ENCODE measurements around the gene HMBS.

DNA sequence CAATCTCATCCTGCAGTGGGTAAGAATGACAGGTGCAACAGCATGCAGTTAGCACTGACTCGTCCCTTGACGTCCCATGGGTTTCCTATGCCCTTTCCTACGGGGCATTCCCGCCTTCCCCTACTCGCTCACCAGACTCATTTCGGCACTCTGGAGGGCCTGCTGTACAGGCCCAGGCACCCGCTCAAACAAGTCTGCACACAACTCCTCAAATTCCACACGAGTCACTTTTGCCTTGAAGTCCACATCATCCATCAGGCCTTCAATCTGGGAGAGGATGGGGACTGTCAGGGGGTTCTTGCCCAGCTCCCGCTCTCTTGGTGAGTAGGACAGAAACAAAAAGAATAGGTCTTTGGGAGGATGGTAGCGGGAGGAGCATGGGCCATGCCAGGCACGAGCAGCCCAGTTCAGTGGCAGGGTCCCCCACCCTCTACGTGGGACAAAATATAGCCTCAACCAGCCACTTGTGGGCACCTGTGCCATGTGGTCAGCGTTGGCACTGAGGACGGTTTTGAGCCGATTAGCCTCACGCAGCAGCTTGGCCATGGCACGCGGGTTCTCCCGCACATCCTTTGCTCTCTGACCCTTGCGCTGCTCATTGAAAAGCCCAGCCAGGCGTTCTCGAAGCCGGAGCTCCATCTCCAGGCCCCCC lies 32.4 kb upstream of the HMBS start:
- TF ChIP-seq POLR2A (IDR thresholded peaks at IDR 0.05), result no peak
- TF ChIP-seq, protein P1, sequence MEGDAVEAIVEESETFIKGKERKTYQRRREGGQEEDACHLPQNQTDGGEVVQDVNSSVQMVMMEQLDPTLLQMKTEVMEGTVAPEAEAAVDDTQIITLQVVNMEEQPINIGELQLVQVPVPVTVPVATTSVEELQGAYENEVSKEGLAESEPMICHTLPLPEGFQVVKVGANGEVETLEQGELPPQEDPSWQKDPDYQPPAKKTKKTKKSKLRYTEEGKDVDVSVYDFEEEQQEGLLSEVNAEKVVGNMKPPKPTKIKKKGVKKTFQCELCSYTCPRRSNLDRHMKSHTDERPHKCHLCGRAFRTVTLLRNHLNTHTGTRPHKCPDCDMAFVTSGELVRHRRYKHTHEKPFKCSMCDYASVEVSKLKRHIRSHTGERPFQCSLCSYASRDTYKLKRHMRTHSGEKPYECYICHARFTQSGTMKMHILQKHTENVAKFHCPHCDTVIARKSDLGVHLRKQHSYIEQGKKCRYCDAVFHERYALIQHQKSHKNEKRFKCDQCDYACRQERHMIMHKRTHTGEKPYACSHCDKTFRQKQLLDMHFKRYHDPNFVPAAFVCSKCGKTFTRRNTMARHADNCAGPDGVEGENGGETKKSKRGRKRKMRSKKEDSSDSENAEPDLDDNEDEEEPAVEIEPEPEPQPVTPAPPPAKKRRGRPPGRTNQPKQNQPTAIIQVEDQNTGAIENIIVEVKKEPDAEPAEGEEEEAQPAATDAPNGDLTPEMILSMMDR (IDR thresholded peaks at IDR 0.05), result no peak

Measured in body of pancreas (tissue), 4 donors.